22Rv1 (cell line): ENCODE measurements around the gene ANKS1B.

Source experiments
- H3K27ac ChIP-seq: fragments of 450-650 bp; 2 replicates; pipeline ENCODE4 v1.5.1; 2017
- TF ChIP-seq, protein P1 (sequence below): fragments of 450-650 bp; IDR thresholded peaks from 2 replicates; pipeline ENCODE4 v1.5.1; 2017; ENCODE audit warnings: mild to moderate bottlenecking

The ANKS1B gene

DNA sequence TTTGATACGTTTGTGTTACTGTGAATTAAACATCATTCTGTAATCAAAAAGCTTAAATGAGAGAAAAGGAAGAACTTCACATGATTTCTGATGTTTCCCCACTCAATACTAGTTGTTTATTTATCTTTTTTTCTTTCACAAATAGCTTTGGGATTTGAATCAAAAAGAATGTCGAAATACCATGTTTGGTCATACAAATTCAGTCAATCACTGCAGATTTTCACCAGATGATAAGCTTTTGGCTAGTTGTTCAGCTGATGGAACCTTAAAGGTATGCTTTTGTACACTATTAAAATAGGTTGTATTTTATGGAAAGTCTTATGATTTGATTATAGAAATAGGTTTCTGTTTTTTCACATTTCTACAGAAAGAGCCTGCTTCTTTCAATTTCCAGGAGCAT lies 1298.1 kb downstream of the ANKS1B start:
- TF ChIP-seq, protein P1, sequence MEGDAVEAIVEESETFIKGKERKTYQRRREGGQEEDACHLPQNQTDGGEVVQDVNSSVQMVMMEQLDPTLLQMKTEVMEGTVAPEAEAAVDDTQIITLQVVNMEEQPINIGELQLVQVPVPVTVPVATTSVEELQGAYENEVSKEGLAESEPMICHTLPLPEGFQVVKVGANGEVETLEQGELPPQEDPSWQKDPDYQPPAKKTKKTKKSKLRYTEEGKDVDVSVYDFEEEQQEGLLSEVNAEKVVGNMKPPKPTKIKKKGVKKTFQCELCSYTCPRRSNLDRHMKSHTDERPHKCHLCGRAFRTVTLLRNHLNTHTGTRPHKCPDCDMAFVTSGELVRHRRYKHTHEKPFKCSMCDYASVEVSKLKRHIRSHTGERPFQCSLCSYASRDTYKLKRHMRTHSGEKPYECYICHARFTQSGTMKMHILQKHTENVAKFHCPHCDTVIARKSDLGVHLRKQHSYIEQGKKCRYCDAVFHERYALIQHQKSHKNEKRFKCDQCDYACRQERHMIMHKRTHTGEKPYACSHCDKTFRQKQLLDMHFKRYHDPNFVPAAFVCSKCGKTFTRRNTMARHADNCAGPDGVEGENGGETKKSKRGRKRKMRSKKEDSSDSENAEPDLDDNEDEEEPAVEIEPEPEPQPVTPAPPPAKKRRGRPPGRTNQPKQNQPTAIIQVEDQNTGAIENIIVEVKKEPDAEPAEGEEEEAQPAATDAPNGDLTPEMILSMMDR = no peak
- no peak overlapping the region for H3K27ac ChIP-seq
